ENCODE measurements around the gene STKLD1. TPM values are rescaled to one million over a fixed set of nuclear protein-coding genes. Genes with fewer than 3 reads are reported as not detected.

STKLD1 gene
- total and polyA plus RNA-seq, 3 donors from 2014 or later: 8.4 to 33.1 (median 20.9) TPM

- TF ChIP-seq CTCF (IDR thresholded peaks at IDR 0.05) (peak in 1 of 3 experiments; percentile 26), POLR2A (IDR thresholded peaks at IDR 0.05) (no peak)
- no peaks in the 10 kb centered on the region for H3K36me3 ChIP-seq (ENCODE audit: low read depth, missing control alignments)
- H3K4me1 ChIP-seq: no peaks in the 10 kb centered on the region
- no peaks in the 10 kb centered on the region for H3K9me3 ChIP-seq
- WGBS, 2 donors: 12 to 44% methylated on average over 11 to 49 of the region's 49 CpGs
- intact Hi-C loops (cut with DNase I; ENCODE audit: low total_unique reads): no loop called here
- DNase-seq: peak; percentile 38
- H3K27me3 ChIP-seq: no peaks in the 10 kb centered on the region
- no peak overlapping the region for H3K27ac ChIP-seq
- peak overlapping the region in 1 of 2 donors; percentile 36 for H3K4me3 ChIP-seq
Measured at GRCh38 chr9:133429641-133430161, 53.5 kb downstream of the STKLD1 start.

DNA sequence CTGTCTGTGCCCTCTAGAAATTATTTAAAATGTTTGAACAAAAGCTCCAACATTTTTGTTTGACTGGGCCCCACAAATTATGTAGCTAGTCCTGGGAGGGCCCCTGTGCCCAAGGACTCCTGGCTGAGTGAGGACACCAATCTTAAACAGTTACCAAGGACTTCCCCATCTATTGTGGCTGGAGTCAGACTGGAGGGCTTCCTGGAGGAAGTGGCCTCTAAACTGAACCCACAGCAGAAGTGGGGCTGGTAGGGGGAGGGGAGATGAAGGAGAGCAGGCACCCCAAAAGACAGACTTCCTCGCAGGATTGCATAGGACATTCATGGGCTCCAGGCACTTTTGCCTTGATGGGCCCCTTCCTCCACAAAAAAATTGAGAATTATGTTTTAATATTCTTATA lies 54.1 kb downstream of the STKLD1 start:
- H3K4me1 ChIP-seq: no peaks in the 10 kb centered on the region
- DNase-seq: no peak
- TF ChIP-seq POLR2A (IDR thresholded peaks at IDR 0.05): no peak
- no peak for TF ChIP-seq CTCF (IDR thresholded peaks at IDR 0.05)
- no peaks in the 10 kb centered on the region for H3K27me3 ChIP-seq
- intact Hi-C loops (cut with DNase I; ENCODE audit: low total_unique reads): no loop called here
- no peaks in the 10 kb centered on the region for H3K36me3 ChIP-seq (ENCODE audit: low read depth, missing control alignments)
- H3K9me3 ChIP-seq: no peaks in the 10 kb centered on the region
- no peak overlapping the region for H3K27ac ChIP-seq
- WGBS, 2 donors: 85 to 90% methylated on average over 1 of the region's 1 CpG
- peak overlapping the region in 1 of 2 donors; percentile 36 for H3K4me3 ChIP-seq

DNA sequence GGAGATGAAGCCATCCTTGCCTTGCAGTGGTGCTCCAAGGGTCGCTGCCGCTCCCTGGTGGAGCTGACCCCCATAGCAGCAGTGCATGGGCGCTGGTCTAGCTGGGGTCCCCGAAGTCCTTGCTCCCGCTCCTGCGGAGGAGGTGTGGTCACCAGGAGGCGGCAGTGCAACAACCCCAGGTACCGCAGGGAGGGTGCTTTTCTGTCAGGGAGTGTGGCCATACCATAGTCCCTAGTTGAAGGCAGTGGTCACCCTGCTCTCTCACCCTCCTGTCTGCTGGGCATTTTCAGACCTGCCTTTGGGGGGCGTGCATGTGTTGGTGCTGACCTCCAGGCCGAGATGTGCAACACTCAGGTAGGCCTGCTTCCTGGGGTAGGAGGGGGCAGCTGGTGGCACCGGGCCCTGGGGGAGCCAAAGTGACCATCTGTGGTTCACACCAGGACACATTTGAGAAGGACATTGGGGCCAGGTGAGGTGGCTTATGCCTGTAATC lies 57.2 kb downstream of the STKLD1 start:
- 78 to 86% methylated on average over 3 to 11 of the region's 11 CpGs for WGBS, 2 donors
- no peak overlapping the region for H3K27ac ChIP-seq
- no peak overlapping the region for H3K4me3 ChIP-seq
- no peaks in the 10 kb centered on the region for H3K9me3 ChIP-seq
- no peaks in the 10 kb centered on the region for H3K36me3 ChIP-seq (ENCODE audit: low read depth, missing control alignments)
- intact Hi-C loops (cut with DNase I; ENCODE audit: low total_unique reads): no loop called here
- no peak for DNase-seq
- no peaks in the 10 kb centered on the region for H3K27me3 ChIP-seq
- no peaks in the 10 kb centered on the region for H3K4me1 ChIP-seq
- TF ChIP-seq POLR2A (IDR thresholded peaks at IDR 0.05) (no peak), CTCF (IDR thresholded peaks at IDR 0.05) (no peak)

- intact Hi-C loops (cut with DNase I; ENCODE audit: low total_unique reads): no loop called here
- no peaks in the 10 kb centered on the region for H3K27me3 ChIP-seq
- no peaks in the 10 kb centered on the region for H3K9me3 ChIP-seq
- 67 to 93% methylated on average over 3 to 16 of the region's 16 CpGs for WGBS, 2 donors
- no peaks in the 10 kb centered on the region for H3K36me3 ChIP-seq (ENCODE audit: low read depth, missing control alignments)
- no peak for TF ChIP-seq CTCF (IDR thresholded peaks at IDR 0.05)
- no peak overlapping the region for H3K27ac ChIP-seq
- no peak overlapping the region for H3K4me3 ChIP-seq
- DNase-seq: no peak
- no peaks in the 10 kb centered on the region for H3K4me1 ChIP-seq
Measured at GRCh38 chr9:133436681-133437080, 60.5 kb downstream of the STKLD1 start.
